Lower leg skin (tissue), 3 donors: Measurements from ENCODE around the gene HSPG2.

ENCODE experiments used
- POLR2A ChIP-seq, 2 donors: fragments of 450-650 bp; IDR thresholded peaks; one replicate each; pipeline ENCODE4 v1.6.1; 2016 to 2017; ENCODE audit warnings: antibody characterized with exemption in 2 of 2, mild to moderate bottlenecking in 1 of 2, moderate library complexity in 1 of 2
- TF ChIP-seq, protein P1 (sequence below), 3 donors: fragments of 450-650 bp; IDR thresholded peaks; one replicate each; pipeline ENCODE4 v1.5.1; 2016; ENCODE audit warnings: antibody characterized with exemption in 3 of 3, mild to moderate bottlenecking in 3 of 3, moderate library complexity in 2 of 3

DNA sequence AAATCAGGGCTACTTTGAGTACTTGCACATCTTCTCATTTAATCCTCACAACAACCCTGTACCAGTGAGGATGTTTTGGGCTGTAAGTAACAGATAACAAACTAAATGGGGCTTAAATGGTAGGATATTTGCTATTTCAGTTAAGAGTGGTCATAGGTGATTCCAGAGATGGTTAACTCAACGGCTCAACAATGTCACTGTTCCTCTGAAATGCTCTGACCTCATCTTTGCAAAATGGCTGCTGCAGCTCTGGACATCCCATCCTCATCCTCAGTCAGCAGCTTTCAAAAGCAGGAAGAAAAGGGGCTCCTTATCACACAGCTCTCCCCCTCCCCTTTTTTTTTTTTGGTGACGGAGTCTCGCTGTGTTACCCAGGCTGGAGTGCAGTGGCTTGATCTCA, 123.6 kb downstream of the HSPG2 start:
- TF ChIP-seq POLR2A (IDR thresholded peaks at IDR 0.05), result no peak
- TF ChIP-seq, protein P1, sequence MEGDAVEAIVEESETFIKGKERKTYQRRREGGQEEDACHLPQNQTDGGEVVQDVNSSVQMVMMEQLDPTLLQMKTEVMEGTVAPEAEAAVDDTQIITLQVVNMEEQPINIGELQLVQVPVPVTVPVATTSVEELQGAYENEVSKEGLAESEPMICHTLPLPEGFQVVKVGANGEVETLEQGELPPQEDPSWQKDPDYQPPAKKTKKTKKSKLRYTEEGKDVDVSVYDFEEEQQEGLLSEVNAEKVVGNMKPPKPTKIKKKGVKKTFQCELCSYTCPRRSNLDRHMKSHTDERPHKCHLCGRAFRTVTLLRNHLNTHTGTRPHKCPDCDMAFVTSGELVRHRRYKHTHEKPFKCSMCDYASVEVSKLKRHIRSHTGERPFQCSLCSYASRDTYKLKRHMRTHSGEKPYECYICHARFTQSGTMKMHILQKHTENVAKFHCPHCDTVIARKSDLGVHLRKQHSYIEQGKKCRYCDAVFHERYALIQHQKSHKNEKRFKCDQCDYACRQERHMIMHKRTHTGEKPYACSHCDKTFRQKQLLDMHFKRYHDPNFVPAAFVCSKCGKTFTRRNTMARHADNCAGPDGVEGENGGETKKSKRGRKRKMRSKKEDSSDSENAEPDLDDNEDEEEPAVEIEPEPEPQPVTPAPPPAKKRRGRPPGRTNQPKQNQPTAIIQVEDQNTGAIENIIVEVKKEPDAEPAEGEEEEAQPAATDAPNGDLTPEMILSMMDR (IDR thresholded peaks at IDR 0.05), result no peak
